ENCODE data around the gene PARD3B.

The PARD3B gene

DNA sequence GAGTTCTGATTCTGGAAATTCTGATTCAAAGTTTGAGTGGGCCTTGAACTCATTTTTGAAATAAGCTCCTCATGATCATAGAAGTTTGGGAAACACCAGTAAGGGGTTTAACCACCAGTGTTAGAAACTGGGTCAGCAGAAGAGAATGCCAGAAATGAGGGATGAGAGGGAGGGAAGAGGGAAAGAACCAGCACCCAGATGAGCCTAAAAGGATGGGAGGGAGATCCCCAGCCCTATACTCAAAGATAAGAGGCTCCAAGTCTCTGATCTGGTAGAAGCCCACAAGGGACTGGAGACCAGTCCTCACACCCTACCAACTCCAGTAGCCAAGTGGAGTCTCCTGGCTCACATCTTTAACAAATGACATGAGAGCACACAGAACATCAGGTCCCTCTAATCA, 832.0 kb downstream of the PARD3B start:
- DNase-seq: no peak

DNA sequence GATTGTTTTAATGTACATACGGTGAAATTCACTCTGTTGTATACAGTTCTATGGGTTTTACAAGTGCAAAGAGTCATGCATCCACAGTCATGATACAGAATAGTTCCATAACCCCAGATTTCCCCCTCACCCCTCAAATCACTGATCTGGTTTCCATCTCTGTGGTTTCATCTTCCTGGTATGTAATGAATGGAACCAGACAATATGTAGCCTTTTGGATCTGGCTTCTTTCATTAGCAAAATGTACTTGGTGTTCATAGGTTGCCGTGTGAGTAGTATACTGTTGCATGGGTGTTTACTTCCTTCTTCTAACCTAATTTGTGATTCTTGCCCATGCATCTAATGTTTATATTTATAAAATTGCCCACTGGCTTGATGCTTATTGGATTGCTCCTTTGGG, 838.3 kb downstream of the PARD3B start:
- DNase-seq: no peak

GRCh38 chr2:205386109-205386508, 840.8 kb downstream of the PARD3B start:
- no peak for DNase-seq

DNA sequence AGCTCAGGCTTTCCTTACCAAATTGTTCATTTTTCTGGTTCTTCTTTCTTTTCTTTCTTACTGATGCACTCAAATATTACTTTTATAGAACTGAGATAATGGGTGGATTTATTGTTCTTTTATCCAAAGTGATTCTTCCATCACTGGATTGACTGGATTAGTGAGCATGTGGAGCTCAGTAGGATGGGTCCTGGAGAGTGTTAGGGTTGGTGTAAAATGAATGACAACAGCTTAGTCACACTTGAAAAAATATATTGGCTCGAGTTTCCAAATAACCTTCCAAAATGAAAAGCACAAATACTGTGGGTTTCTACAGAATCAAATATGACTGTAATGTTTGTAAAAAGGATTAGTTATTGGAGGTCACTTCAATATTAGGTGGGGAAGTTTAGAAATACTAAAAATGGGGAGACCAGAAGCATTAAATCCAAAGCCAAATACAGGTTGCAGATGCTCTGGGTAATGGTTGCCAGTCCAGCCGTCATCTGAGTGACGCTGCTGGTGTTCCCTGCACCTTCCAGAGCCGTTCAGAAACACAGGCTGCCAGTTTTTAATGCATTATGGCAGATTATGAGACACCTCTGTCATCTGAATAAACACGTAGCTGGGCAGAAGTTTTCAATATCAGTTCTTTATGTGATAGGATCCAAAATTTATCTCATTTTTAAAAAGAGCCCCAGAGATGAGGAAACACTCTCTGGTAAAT, 842.2 kb downstream of the PARD3B start:
- DNase-seq: no peak

GRCh38 chr2:205390866-205391265, 845.6 kb downstream of the PARD3B start:
- DNase-seq: no peak

DNA sequence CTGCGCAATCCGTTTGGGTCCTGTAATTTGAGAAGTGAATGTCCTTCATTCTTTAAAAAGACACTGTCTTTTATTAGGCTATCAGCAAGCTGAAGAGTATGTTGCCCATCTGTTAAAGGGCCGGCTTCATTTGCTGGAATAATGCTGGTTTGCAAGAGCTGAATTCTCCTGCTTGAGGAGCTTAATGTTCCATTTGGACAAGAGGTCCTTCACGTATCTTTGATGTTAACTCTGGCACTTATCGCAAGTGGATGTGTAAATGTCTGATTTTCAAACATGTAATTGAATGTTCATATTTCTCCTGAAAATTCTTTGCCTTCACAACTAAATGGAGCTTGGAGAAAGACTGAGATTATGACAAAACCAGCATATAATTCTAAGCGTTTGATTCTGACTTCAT, 856.2 kb downstream of the PARD3B start:
- DNase-seq: no peak

DNA sequence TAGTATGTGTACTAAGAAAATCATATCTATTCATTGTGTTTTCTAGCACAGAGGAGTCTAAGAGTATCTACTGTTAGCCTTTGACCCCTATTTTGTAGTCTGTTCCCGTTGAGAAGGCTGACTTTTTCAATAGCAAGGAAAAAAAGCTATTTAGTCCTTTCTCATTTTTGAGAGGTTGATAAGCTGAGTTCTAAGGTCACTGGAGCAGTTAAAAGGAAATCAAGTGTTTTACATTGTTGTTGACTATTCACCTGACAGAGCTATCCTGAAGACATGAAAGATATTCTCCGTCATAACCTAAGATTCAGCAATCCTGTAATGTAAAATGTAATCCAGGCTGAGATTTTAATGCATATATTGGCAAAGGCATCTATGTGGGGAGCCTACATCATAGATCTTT, 856.7 kb downstream of the PARD3B start:
- no peak for DNase-seq

GRCh38 chr2:205403244-205403825, 858.1 kb downstream of the PARD3B start:
- DNase-seq: no peak

DNA sequence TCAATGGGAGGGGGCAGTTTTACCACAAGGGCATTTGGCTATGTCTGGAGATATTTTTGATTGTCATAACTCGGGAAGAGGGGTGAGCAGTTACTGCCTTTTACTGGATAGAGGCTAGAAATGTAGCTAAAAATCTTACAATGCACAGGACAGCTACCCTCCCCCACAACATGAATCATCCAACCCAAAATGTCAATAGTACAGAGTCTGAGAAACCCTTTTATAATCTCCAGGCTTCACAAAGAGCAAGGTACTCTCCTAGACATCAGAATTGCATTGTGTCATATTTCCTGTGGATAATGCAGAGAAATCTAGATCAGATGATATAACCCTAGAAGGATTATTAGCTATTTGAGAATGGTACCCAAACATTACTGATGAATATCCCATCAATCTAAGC, 859.9 kb downstream of the PARD3B start:
- DNase-seq: no peak

DNA sequence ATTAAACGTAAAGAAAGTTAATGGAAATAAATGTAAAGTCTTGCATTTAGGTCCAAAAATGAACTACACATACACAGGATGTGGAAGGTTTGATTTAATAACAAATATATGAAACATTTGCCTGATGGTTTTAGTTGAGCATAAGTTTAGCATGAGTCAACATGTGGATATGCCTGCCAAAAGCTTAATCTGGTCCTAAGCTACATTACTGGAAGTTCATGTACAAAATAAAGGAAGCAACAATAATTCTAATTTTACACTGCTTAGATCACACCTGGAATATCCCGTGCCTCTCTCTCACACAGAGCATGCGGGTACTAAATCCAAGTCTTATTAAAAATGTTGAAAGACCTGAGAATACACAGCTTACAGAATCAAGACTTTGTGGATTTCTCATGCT, 860.5 kb downstream of the PARD3B start:
- no peak for DNase-seq

DNA sequence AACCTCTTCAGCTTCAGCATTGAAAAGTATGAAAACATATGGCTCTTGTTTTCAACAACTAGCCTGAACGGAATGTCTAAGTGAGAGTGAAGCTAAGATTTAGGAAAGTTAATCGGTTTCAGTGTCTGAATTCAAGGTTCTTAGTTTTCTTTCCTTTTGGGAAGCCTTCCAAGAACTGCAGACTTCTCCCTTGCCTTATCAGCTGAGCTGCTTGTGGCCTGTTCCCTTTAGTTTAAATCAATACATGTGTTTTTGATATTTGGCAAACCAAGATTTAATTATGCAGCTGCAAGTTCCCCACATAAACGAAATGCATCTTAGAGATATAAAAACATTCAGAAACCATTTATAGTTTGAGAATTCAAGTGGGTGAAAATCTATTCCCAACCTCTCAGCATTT, 862.7 kb downstream of the PARD3B start:
- no peak for DNase-seq

DNA sequence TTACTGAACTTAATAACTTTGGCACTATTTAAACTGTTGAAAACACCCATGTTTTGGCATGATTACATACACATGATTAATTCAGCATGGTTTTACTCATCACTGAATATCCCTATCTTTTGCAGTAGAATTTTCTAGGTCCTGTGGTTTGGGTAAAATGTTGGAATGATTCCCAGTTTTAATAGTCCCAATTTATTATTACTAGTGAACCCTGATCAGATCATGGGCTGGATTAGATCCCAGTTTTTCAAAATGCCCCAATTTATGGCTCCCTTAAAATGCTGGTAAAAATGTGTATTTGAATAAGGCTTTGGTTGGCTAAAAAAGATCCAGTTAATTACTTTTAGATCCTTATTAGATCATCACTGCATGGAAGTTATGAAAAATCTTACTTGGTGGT, 863.4 kb downstream of the PARD3B start:
- DNase-seq: no peak

DNA sequence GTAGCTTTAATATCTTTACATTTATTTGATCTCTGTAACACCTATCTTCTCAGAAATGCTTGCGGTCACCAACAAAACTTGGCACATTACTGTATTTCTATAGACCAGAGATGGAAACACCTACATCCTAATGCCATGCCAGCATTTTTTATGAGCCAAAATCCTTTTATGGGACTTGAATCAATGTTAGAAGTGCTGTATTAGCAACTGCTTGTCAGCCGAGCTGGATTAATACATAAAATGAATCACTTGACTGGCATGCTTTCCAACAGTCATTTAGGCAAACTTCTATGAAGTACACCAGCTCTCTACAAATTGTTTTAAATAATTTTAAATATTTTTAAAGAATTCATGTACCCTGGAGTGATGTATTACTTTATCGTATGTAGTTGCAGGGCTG, 864.1 kb downstream of the PARD3B start:
- DNase-seq: no peak

DNA sequence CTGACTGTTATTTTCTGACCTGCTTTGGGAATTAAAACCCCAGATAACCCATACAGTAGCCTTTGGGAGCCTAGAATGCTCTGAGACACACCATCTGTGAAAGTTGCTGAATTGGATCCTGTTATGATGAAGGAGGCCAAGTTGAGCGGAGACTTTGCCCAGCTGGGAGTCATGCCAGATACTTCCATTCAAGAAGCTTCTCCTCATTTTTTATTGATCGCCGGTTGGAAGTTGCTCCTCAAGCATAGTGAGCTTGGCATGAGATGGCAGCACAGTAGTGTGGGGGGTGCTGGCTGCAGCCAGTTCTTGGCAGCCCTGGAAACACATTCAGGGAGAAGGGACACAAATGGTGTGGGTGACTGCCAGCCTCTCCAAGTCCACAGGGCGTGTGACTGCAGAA, 866.3 kb downstream of the PARD3B start:
- no peak for DNase-seq

DNA sequence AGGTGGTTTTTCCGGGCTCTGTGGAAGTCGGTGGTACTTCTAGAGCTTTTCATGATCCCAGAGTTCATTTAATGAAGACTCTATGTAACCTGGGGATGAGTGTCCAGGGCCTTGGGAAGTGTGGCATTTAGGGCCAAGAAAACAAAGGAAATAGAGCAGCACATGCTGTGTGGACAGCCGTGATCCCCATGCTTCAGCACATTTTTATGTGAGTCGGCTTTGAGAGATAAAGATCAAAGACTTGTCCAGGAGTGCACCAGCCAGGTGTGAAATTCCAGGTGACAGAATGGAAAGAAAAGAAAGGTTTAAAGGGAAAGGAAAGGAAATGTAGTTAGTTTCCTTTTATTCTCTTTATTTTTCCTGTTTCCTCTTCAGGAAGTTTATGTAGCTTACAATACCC, 879.1 kb downstream of the PARD3B start:
- DNase-seq: no peak

GRCh38 chr2:205425102-205425501, 879.8 kb downstream of the PARD3B start:
- no peak for DNase-seq

DNA sequence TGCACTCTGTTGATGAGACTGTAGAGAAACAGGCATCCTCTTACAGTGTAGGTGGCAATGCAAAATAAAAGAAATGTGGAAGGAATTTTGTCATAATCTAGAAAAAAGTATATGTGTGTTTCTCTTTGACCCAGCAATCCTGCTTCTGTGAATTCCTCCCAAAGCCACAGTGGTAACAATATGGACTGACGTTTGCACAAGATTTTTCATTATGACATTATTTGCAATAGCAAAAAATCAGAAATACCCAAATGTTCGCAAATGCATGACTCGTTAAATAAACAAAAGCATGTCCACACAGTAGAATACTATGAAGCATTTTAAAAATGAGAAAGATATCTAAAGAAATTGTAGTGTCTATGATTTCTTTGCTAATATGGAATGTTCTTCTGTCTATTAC, 881.8 kb downstream of the PARD3B start:
- no peak for DNase-seq

- DNase-seq: no peak
Measured at GRCh38 chr2:205428811-205429210, 883.5 kb downstream of the PARD3B start.

GRCh38 chr2:205435970-205436369, 890.7 kb downstream of the PARD3B start:
- no peak for DNase-seq

GRCh38 chr2:205438241-205438640, 893.0 kb downstream of the PARD3B start:
- no peak for DNase-seq

- no peak for DNase-seq
Measured at GRCh38 chr2:205439621-205440020, 894.3 kb downstream of the PARD3B start.

DNA sequence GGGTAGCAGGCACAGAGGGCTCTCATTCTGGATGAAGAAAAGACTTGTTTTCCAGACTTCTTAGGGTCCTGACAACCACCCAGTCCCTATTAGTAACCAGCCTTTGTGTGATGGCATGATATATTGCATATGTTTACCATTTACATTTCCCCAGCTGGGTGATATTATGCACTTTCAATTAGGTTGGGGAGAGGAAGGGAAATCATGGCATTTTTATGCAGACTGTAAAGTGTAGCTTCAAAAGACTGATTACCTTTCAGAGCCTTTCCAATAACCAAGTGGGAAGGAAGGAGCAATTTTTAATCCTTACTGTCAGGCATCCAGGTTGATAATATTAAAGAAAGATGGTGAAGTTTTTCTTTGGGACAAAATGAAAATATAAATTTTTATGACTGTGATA, 896.2 kb downstream of the PARD3B start:
- no peak for DNase-seq

DNA sequence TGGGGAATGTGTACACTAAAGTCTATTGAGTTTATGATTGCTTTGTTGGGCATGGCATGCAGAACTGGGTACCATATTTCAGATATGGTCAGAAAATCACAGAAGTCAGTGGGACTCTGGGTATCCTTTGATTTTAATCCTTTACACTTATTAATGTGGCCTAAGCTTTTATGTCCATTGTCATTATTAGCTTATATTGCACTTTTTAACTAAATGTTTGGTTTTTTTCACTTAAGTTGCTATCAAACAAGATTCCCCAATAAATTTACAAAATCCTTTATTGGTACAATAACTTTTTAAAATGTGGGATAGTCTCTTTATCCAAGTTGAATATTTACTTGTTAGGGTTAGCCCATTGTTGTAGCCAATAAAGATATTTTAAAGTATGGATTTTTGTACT, 902.9 kb downstream of the PARD3B start:
- DNase-seq: no peak

DNA sequence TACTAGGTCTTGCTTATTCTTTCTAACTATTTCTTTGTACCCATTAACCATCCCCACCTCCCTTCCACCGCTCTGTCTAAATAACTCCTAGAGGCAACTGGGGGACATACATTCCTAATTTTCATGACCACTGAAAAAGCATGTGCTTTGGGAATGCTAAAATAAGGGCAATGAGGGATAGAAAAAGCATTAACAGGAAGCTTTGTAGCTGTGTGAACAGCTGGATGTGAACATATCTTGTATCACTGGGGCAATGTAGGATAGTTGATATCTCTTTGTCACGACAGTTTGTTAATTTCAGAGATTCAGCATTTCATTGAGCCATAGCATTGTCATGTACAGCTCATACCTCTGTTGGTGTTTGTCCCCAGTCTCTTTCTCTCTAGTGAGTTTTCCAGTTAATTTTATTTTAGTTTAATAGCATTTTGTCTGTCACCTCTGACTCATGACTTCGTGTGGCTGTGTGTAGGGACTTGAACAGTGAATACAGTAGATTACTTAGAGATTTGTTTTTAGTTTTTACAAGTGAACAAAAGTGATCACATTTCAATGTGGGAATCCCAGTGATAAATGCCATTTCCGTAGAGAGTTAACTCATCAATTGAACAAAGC, 906.7 kb downstream of the PARD3B start:
- DNase-seq: no peak

GRCh38 chr2:205453202-205453601, 907.9 kb downstream of the PARD3B start:
- DNase-seq: no peak
